Midbrain (tissue), 1 donor: Measurements from ENCODE around the gene GADD45A.
"Not testable (repeated sequence)": the region's sequence is repeated elsewhere in the genome, so short reads cannot be mapped to it uniquely, and the experiment has no call there.

Source experiments
- DNase-seq: peaks from one replicate; lab custom pipeline; 2025; lab: John Stamatoyannopoulos, UW

GADD45A gene, protein sequence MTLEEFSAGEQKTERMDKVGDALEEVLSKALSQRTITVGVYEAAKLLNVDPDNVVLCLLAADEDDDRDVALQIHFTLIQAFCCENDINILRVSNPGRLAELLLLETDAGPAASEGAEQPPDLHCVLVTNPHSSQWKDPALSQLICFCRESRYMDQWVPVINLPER

DNA sequence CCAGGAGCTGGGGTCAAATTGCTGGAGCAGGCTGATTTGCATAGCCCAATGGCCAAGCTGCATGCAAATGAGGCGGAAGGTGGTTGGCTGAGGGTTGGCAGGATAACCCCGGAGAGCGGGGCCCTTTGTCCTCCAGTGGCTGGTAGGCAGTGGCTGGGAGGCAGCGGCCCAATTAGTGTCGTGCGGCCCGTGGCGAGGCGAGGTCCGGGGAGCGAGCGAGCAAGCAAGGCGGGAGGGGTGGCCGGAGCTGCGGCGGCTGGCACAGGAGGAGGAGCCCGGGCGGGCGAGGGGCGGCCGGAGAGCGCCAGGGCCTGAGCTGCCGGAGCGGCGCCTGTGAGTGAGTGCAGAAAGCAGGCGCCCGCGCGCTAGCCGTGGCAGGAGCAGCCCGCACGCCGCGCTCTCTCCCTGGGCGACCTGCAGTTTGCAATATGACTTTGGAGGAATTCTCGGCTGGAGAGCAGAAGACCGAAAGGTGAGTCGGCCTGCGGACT is at the start of gene GADD45A:
GADD45A (plus strand) TSS at position 135 of the 491 bp plus-strand sequence; CDS start at position 429, 294 bp downstream.
- DNase-seq, result peak; percentile 99

DNA sequence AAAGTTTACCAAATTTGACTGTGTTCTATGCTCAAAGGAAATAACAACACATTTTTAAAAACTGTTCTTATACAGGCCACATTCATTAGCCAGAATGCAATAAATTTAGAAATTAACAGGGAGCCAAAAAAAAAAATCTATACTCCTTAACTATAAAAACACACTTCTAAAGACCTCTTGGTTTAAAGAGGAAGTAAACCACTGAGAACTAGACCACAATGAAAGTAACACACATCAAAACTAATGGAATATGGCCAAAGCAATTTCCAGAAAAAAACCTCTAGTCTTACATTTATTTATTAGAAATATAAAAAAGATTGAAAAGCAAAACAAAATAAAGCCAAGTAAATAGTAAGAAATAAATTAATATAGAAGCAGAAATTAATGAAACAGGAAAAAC is 48.9 kb upstream of the GADD45A start:
- DNase-seq, result no peak

DNA sequence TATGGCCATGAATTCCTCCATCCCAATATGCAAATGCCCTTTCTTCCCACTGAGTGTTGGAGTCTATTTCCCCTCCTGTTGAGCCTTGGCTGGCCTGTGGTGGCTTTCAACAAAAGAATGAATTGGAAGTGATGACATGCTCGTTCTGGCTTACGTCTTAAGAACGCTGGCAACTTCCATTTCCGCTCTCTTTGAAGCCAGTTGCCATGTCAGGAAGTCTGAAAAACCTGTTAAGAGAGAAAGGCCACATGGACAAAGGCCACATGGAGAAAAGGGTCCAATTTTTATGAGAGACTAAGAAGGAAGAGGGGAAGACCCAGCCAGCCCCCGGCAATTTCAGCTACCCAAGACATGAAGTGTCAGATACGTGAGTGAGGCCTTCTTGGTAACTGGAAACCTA is 45.6 kb upstream of the GADD45A start:
- no peak for DNase-seq

DNA sequence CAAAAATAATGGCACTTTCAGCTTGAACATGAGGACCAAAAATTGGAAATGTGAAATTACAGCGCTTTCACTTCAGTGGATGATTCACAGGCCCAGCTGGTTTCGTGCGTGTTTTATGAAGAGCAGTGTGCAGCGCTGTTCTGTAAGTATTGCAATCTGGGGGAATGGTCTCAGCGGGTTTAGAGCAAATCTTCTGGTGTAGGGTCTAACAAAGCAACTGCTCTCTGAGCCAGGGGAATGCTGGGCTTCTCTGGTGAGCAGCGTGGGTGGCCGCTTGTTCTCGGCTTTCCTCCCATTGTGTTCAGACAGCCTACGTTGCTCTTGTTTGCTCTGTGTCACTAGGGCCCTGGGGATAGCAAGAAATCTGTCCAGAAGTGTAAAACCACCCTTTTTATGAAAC is 42.4 kb upstream of the GADD45A start:
- no peak for DNase-seq

DNA sequence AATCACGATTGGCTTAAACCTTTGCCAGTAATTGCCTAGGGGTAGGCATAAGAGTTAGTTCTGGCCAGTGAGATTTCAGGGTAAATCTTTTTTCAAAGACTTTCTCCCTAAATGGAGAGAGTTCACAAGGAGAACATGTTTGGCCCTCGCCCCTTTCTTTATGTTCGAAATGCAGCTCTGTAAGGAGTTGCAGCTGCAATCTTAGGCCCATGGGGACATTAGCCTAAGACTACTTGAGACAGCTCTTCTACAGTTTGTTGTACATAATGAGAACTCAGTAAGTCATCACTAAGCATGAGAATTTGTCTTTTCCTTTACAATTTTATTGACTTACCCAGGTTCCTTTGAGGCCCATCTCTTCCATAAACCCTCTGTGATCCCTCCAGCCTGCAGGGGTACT is 40.4 kb upstream of the GADD45A start:
- DNase-seq, result no peak

DNA sequence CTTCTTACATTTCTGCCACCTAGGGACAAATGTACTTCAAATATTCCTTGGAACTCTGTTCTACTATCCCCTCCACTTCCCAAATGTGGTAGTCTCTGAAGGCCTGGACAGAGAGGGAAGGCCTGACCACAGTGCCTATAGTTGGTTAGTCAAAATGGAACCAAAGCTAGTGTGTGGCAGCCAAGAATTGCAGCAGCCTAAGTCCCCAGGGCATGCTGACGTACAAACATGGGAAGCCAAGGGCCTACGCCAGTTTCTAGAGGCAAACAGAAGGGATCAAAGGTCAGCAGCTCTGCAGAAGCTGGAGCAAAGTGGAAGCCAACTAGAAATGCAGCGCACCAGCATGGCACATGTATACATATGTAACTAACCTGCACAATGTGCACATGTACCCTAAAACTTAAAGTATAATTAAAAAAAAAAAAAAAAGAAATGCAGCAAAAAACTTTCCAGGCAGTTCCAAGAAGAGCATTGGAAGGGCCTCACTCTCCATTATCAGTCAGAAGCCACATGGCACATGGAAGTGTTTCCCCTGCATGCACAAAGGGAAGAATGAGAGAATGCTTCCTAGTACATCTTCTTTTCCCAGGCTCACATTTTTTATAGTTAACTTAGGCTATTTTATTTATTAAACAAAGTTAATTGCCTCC is 39.4 kb upstream of the GADD45A start:
- DNase-seq, result no peak

DNA sequence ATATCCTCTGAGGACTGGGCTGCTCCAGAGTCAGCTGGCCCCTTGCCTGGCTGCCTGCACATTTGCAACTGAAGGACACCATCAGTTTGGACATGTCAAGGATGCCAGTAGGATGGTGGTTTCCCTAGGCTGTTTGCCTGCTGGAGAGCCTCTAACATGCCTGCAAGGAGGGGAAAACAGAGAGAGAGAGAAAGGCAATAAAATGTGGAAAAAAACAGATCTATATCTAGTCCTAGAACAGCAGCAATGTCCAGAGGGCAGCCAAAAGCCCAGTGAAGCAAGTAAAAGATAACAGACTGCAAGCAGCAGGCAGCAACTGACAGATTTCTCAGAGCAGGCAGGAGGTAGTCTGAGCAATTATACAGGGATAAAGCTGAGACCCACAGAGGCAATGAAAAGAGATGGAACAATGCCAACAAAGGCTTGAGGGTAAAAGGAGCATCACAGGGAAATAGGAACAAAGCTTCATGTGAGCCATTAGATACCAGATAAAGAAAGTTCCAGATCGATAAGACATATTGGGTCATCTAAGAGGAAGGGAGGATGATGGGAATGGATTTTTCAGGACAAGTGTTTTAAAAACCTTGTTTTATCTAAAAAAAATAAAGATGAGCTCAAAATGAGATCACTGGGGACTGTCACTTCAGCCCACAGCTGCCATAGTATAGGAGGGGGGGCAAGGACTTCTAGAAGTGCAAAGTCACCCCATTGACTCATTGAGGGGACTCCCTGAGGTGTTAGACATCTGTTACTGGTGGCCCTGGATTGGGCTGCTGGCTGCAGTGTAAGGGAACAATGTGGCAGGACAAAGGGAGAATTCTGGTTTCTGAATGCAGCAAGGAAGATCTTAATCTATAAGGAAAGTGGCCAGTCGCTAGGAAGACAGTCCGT is 38.6 kb upstream of the GADD45A start:
- no peak for DNase-seq

- DNase-seq, result no peak
Observed at GRCh38 chr1:67647036-67647798, 37.8 kb upstream of the GADD45A start.

DNA sequence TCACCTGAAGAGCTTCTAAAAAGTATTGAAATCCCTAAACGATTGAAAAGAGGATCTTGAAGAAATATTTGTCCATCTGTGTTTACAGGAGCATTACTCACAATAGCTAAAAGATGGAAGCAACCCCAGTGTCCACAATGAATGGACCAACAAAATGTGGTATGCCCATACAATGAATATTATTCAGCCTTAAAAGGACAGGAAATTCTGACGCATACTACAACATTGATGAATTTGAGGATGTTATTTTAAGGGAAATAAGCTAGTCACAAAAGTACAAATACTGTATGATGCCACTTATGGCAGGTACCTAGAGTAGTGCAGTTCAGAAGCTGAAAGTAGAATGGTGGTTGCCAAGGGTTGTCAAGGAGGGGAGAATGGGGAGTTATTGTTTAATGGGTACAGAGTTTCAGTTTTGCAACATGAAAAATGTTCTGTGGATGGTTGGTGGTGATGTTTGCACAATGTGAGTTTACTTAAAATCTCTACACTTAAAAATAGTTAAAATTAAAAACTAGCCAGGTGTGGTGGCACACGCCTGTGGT is 37.1 kb upstream of the GADD45A start:
- no peak for DNase-seq

DNA sequence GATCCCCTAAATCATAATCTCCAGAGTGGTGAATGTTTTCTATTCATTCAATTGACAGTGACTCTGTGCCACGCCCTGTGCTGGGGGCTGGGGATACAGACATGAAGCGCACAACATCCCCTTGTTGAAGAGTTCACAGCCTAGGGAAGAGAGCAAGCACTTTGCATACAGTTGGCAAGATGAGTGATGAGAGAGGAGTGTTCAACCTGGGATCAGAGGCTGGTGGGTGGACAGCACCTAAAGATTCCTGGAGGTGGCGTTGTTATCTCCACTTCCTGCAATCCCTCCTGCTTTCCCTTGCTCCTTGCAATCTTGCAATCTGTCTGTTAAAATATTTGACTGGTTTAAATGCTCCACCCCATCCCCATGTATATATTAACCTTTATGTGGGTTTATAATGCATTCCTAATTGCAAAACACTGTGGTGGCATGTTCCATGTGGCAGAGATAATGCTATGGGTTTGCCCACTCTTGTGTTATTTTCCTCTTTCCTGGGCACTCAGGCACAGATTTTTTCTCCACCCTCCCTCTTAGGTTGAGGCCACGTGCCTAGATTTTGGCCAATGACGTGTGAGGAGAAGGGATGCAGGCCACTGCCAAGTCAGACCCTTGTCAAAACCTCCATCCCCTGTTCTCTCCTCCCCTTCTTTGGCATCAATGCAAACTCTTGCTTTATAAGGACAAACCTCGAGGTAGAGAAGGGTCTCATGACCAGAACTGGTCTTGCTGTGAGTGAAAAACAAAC is 36.2 kb upstream of the GADD45A start:
- DNase-seq, result no peak

DNA sequence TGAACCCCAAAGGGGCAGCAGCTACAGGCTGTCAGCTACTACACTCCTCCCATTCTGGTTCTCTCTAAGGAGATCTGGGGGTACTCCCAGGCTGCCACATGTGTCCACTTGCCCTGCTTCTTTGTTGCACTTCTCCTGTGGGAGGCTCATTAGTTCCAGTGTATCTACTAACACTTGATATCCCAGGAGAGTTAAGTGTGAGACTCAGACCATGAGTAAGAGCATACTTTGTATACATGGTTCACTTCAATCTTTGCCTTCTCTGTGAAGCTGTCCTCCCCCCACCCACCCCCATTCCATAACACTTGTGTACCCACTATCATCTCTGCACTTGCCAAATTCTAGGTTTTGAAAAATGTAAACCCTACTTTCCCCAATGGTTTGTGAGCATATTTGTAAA is 34.9 kb upstream of the GADD45A start:
- no peak for DNase-seq

- no peak for DNase-seq
Observed at GRCh38 chr1:67651031-67651430, 34.0 kb upstream of the GADD45A start.

DNA sequence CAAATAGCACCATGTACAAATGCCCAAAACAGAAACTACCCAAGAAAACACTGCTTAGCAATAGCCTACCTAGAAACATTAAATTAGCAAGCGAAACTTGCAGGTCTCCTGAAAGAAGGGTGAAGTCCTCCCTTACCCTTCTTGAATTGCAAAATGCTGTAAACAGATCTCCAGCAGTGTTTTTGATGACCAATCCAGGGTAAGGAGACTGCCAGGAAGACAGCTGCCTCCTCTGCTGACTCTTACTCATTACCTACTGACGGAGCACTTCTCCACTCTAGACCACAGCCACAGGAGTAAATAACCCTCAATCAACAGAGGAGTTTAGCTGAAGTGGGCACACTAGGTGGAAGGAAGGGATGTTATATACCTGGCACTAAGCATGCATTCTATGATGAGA is 32.2 kb upstream of the GADD45A start:
- DNase-seq, result no peak

GRCh38 chr1:67653304-67653703 is 31.7 kb upstream of the GADD45A start:
- DNase-seq, result no peak

DNA sequence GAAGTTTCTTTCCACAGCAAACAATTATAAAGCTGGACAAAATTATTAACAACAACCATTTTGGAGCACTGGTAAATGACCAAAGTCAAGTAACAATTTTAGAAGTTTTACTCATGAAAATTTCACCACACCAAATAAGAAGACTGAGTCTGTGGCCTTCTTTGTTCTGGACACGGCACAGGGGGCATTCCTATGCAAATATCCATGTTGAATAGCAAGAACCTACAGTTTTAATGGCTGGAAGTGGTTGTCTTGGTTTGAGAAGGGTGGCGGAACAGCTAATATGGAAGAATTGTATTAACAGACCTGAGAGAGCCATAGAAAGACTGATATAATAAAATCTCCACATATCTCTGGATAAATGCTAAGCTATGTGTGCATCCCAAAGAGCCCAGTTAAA is 29.4 kb upstream of the GADD45A start:
- no peak for DNase-seq

DNA sequence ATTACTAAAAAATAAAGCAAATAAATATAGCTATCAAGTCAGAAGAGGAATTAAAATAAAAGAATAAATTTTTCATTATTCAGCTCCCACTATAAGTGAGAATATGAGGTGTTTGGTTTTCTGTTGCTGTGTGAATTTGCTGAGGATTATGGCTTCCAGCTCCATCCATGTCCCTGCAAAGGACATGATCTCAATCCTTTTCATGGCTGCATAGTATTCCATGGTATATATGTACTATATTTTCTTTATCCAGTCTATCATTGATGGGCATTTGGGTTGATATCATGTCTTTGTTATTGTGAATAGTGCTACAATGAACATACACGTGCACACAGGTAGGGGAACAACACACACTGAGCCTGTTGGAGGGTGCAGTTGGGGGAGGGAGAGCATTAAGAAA is 27.8 kb upstream of the GADD45A start:
- DNase-seq, result not testable (repeated sequence)

DNA sequence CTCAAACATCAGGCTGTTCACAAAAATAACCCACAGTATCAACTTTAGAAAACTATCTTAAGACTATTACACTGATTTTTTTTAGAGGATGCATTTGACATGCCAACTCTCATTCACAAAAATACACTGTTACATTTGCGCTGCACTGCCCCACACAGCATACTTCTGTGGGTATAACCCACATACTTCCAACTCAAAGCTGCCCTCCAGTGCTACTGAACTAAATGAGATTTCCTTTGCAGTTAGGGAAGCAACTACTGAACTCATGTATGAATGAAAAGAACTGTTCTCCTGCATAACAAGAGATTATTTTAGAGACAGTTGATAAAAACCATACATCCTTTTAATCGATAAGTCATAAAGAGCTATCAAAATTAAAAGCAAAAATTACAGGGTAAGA is 25.8 kb upstream of the GADD45A start:
- no peak for DNase-seq

DNA sequence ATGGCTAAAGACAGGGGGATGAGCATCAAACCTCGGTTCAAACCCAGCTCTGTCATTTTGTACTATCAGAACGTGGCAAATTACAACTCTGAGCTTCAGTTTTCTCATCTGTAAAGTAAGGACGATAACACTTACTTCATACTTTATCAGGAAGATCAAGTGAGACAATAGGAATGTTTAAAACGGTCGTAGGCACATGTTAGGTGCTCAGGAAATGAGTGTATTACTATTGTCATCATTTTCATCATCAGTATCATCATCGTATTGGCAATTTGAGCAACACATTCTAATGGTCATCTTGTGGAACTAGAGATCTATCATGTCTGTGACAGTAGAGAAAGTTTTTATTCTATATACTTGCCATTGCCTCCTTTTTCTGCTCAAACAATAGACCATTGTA is 22.1 kb upstream of the GADD45A start:
- no peak for DNase-seq

DNA sequence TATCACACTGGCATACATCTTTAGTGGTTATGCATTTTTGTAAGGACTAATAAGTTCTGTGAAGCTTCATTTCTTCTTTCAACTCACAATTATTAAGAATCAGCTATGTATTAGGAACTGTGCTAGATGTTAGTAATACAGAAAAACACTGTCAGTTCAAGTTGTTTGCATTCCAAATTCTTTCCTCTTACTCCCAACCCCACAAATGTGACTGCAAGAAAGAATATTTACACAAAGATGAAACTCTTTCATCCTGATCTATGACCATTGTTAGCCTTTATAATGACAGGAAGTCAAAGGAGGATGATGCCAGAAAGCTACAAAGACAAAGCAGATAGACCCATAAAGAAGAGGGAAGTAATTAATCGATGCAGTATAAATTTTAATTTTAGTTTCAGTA is 21.0 kb upstream of the GADD45A start:
- no peak for DNase-seq

DNA sequence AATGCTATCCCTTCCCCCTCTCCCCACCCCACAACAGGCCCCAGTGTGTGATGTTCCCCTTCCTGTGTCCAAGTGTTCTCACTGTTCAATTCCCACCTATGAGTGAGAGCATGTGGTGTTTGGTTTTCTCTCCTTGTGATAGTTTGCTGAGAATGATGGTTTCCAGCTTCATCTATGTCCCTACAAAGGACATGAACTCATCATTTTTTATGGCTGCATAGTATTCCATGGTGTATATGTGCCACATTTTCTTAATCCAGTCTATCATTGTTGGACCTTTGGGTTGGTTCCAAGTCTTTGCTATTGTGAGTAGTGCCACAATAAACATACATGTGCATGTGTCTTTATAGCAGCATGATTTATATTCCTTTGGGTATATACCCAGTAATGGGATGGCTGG is 19.7 kb upstream of the GADD45A start:
- DNase-seq, result not testable (repeated sequence)

DNA sequence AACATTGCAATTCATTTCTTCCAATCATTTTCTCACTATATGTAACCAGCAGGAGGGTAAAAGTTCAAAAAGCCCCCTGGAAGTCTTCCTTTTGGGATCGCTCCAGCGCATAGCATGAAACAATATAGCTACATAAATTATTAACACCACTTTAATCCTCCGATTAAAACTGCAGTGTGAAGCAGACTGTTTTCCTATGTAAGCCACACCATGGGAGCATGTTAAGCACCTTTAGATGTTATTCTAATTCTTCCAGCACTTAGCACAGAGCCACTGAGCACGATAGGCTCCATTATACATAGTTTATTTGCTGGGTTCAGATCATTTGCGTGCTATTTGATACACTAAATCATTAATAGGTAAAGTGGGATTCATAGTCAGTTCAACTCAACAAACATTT is 18.4 kb upstream of the GADD45A start:
- DNase-seq, result no peak
